B cell (primary cell): Measurements from ENCODE around the gene EP400. TPM values are rescaled to one million over a fixed set of nuclear protein-coding genes. Genes with fewer than 3 reads are reported as not detected.

Source experiments
- ATAC-seq: fragments of 200-7000 bp; cut with Tn5 transposase; one replicate; pipeline ENCODE4 v1.10.0; 2021; ENCODE audit warnings: low read depth, mild to moderate bottlenecking, moderate number of reproducible peaks, moderate library complexity
- CTCF ChIA-PET: fragments of 350-600 bp; sonication (Branson Sonifier 250); formaldehyde crosslinking; loops from one replicate; lab custom pipeline; 2021; ENCODE audit warnings: antibody characterized with exemption, inconsistent platforms; lab: Charles Lee
- POLR2A ChIA-PET: fragments of 350-600 bp; sonication (Branson Sonifier 250); formaldehyde crosslinking; loops from one replicate; lab custom pipeline; 2021; ENCODE audit warnings: antibody characterized with exemption; lab: Charles Lee
- DNase-seq: peaks from one replicate; pipeline ENCODE4 v3.0.0; 2013
- H2AFZ ChIP-seq: 2 replicates; pipeline ENCODE4 v1.6.1; 2012; ENCODE audit warnings: mild to moderate bottlenecking, low read depth, low read length; ENCODE audit not compliant: insufficient read depth, poor library complexity, severe bottlenecking
- H3K27ac ChIP-seq, 2 donors: 1 replicate in 1 of 2; 2 replicates in 1 of 2; pipeline ENCODE4 v1.5.1; 2012 to 2013; ENCODE audit warnings: low read length in 2 of 2, mild to moderate bottlenecking in 2 of 2, moderate library complexity in 1 of 2
- H3K27me3 ChIP-seq, 4 experiments: fragments of 200-600 bp in 1 of 4; sonication (generic) in 1 of 4; replicated peaks in 1 of 4; 1 replicate in 2 of 4; 2 replicates in 2 of 4; pipeline versions ENCODE4 v1.6.1 to v1.7.0; 2013 to 2016; ENCODE audit warnings: low read length in 3 of 4, mild to moderate bottlenecking in 2 of 4, mixed read lengths in 1 of 4, moderate library complexity in 1 of 4; ENCODE audit not compliant: insufficient read depth in 4 of 4, control insufficient read depth in 3 of 4; ENCODE audit errors: control extremely low read depth in 1 of 4
- H3K36me3 ChIP-seq, 2 experiments: replicated peaks in 1 of 2; 1 replicate in 1 of 2; 2 replicates in 1 of 2; pipeline versions ENCODE4 v1.6.1 to v1.7.1; 2013; ENCODE audit warnings: low read length in 1 of 2; ENCODE audit not compliant: insufficient read depth in 2 of 2, control insufficient read depth in 1 of 2; ENCODE audit errors: control extremely low read depth in 1 of 2, extremely low read depth in 1 of 2
- H3K4me1 ChIP-seq, 2 donors: fragments of 200-600 bp in 1 of 2; sonication (generic) in 1 of 2; 1 replicate in 1 of 2; 2 replicates in 1 of 2; pipeline versions ENCODE4 v1.5.1 to v1.6.1; 2013 to 2017; ENCODE audit warnings: low read length in 2 of 2; ENCODE audit not compliant: control insufficient read depth in 2 of 2, insufficient read depth in 2 of 2
- H3K4me2 ChIP-seq: replicated peaks from 2 replicates; pipeline ENCODE3; 2012; ENCODE audit warnings: mild to moderate bottlenecking, low read depth, low read length; ENCODE audit not compliant: poor library complexity, severe bottlenecking
- H3K4me3 ChIP-seq, 5 experiments: fragments of 200-600 bp in 1 of 5; sonication (generic) in 1 of 5; 1 replicate in 3 of 5; 2 replicates in 2 of 5; pipeline versions ENCODE4 v1.5.1 to v1.7.0; 2011 to 2016; ENCODE audit warnings: low read length in 4 of 5, mild to moderate bottlenecking in 4 of 5, low read depth in 2 of 5, control low read depth in 1 of 5, moderate library complexity in 1 of 5; ENCODE audit not compliant: insufficient read depth in 1 of 5; ENCODE audit errors: control extremely low read depth in 1 of 5, extremely low read depth in 1 of 5
- H3K79me2 ChIP-seq: fragments of 200-600 bp; sonication (generic); one replicate; pipeline ENCODE4 v1.6.0; 2016; ENCODE audit warnings: low read length; ENCODE audit not compliant: control insufficient read depth, insufficient read depth
- H3K9ac ChIP-seq: fragments of 200-600 bp; sonication (generic); 2 replicates; pipeline ENCODE4 v1.6.1; 2017; ENCODE audit warnings: mild to moderate bottlenecking, low read length, moderate library complexity
- H3K9me3 ChIP-seq, 3 donors: one replicate each; pipeline versions ENCODE4 v1.6.1 to v1.7.1; 2013; ENCODE audit warnings: low read length in 2 of 3; ENCODE audit not compliant: control insufficient read depth in 2 of 3, insufficient read depth in 1 of 3; ENCODE audit errors: control extremely low read depth in 1 of 3
- H4K20me1 ChIP-seq: 2 replicates; pipeline ENCODE4 v1.6.0; 2012; ENCODE audit warnings: mild to moderate bottlenecking, low read length; ENCODE audit not compliant: insufficient read depth, control insufficient read depth, poor library complexity, severe bottlenecking
- H3K27ac Mint-ChIP-seq: one replicate; pipeline ENCODE4 v1.8.0; 2021; ENCODE audit warnings: mixed read lengths
- H3K27me3 Mint-ChIP-seq: one replicate; pipeline ENCODE4 v1.8.0; 2021; ENCODE audit warnings: mixed read lengths
- H3K4me1 Mint-ChIP-seq: one replicate; pipeline ENCODE4 v1.8.0; 2021; ENCODE audit warnings: mixed read lengths
- H3K4me3 Mint-ChIP-seq: one replicate; pipeline ENCODE4 v1.8.0; 2021; ENCODE audit warnings: mixed read lengths
- H3K9me3 Mint-ChIP-seq: one replicate; pipeline ENCODE4 v1.8.0; 2022; ENCODE audit warnings: mixed read lengths; ENCODE audit not compliant: insufficient read depth
- CTCF ChIP-seq: fragments of 200-600 bp; IDR thresholded peaks from one replicate; pipeline ENCODE4 v1.8.0; 2022; ENCODE audit warnings: antibody characterized with exemption, mild to moderate bottlenecking
- EZH2 ChIP-seq: IDR thresholded peaks from 2 replicates; pipeline ENCODE4 v1.6.1; 2012; ENCODE audit warnings: borderline replicate concordance, low read depth, mild to moderate bottlenecking, moderate library complexity, low read length; ENCODE audit not compliant: insufficient read depth, poor library complexity, severe bottlenecking
- WGBS: methylation state at CpG from one replicate; pipeline ENCODE4 v1.1.5; 2013; ENCODE audit warnings: missing lambda C conversion rate; ENCODE audit not compliant: insufficient coverage; 5-methylcytosine and 5-hydroxymethylcytosine counted together
- intact Hi-C: fragments of 100-400 bp; cut with micrococcal nuclease; formaldehyde crosslinking; loops from one replicate; pipeline ENCODE4 v1.10.0; 2022
- polyA plus RNA-seq: library from polyadenylated mRNA; depleted of rRNA; stranded (reverse); fragments of >200 nt; gene quantifications from 2 replicates; pipeline ENCODE4 v1.2.3, GENCODE V29; 2012
- total RNA-seq, 2 donors: library from RNA; stranded (reverse); fragments of 120-200 nt in 1 of 2; gene quantifications; 1 replicate in 1 of 2; 2 replicates in 1 of 2; pipeline versions ENCODE4 v1.2.3 to v1.2.4, GENCODE V29; 2013 to 2022

The EP400 gene
- total and polyA plus RNA-seq, 2 donors (not counting 1 experiment from before 2014, with no cell fraction given): 17.3 to 82.2 TPM

- no peaks in the 10 kb centered on the region for H3K27me3 Mint-ChIP-seq
- no peak overlapping the region for H2AFZ ChIP-seq
- H3K4me1 Mint-ChIP-seq: peaks cover 3% of the 10 kb centered on the region
Observed at GRCh38 chr12:131909752-131910219, 40.0 kb upstream of the EP400 start.

More at GRCh38 chr12:131909752-131910219, 40.0 kb upstream of the EP400 start:
- intact Hi-C loops: no loop called here
- no peaks in the 10 kb centered on the region for H3K4me1 ChIP-seq
- H3K4me3 ChIP-seq: no peak overlapping the region
- H3K9ac ChIP-seq: no peak overlapping the region
- H3K4me3 Mint-ChIP-seq: no peak overlapping the region
- H3K9me3 Mint-ChIP-seq: no peaks in the 10 kb centered on the region
- 96% methylated on average over 25 of the region's 26 CpGs for WGBS
- TF ChIP-seq CTCF (no peak), EZH2 (no peak)
- no peaks in the 10 kb centered on the region for H3K9me3 ChIP-seq
- H4K20me1 ChIP-seq: peaks cover 57% of the 10 kb centered on the region
- peaks cover 0 to 52% of the 10 kb centered on the region in 2 experiments for H3K36me3 ChIP-seq
- peaks cover 3% of the 10 kb centered on the region for H3K79me2 ChIP-seq
- no peak overlapping the region for H3K4me2 ChIP-seq
- ChIA-PET POLR2A (no interaction called here), CTCF (no interaction called here)
- no peak for ATAC-seq
- no peak for DNase-seq
- no peaks in the 10 kb centered on the region for H3K27me3 ChIP-seq
- H3K27ac Mint-ChIP-seq: no peak overlapping the region
- H3K27ac ChIP-seq: no peak overlapping the region
